HL-60/S4 (cell line): ENCODE data around the gene CTNND2.
"Not testable (repeated sequence)": the region's sequence is repeated elsewhere in the genome, so short reads cannot be mapped to it uniquely, and the experiment has no call there.

Experiments used
- in situ Hi-C: fragments of 300-500 bp; cut with MboI; formaldehyde crosslinking; loops from 2 replicates; pipeline ENCODE4 v1.14.3; 2022; ENCODE audit warnings: low sequenced_read_pairs

Gene CTNND2

DNA sequence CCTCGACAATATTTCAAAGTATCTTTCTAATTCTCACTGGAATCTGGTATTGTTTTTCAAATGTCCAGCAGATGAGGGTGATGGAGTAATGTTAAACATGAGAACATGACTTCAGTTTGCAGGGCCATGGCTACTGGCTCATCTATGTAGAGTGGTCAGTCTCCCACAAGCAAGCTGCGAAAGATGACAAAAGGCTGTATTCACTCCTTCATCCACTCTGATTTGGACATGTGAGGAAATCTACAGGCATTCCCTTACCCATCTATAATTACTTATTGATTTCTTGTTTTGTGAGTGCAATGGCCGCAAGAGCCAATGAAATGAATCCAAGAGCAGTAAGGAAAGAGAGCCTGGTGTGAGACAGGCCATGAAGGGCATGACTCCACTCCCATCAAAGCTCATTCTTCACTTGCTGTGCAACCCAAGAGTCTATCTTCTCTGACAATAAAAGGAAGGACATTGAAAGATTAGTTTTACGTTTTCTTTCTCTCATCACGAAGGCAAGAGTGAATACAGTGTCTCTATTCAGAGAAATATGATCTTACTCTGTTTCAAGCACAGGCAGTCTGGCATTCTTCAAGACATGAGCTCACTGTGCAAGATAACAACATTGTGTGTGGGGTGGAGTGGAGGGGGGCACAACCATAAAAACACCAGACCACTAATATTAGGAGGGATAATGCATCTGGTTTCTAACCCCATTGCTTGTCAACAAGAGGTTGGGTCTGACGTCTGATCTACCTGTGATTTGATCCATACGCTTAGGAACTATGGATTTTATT lies 893.6 kb downstream of the CTNND2 start:
- in situ Hi-C loops = no loop called here

- in situ Hi-C loops = no loop called here
Observed at GRCh38 chr5:11009576-11009975, 894.7 kb downstream of the CTNND2 start.

DNA sequence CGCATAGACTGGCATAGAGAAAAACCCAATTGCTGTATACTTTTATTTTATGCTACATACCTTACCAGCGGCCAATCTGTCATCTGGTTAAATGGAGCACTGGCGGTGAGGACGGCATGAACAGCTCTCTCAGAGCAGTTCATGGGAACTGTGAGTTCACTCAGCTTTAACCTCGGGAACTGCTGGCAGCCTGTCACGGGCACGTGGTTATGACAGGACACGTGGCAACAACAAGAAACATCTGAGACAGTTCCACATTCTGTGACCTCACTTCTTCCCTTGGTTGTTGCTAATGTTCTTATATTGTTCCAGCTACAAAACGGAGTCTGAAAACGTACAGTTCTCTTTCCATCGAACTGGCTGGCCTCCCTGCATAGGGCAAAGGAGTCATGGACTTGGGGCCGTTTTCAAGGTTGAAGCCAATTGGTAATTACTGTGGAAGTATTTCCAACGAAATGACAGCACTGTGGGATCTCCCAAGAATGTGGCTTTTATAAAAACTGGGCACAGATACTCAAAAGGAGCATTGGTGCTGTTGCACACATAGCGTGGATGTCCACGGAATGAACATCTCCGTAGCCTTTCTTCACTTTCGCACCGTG lies 896.9 kb downstream of the CTNND2 start:
- in situ Hi-C loops = no loop called here

DNA sequence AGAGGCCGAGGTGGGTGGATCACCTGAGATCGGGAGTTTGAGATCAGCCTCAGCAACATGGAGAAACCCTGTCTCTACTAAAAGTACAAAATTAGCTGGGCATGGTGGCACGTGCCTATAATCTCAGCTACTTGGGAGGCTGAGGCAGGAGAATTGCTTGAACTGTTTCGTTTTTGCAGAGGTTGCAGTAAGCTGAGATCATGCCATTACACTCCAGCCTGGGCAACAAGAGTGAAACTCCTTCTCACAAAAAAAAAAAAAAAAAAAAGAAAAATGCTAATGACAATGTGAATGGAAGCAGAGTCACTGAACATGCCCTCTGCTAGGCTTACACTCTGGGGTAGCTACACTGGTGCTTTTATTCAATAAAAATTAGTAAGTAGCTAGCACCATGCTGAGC lies 899.7 kb downstream of the CTNND2 start:
- in situ Hi-C loops = not testable (repeated sequence)

GRCh38 chr5:11000515-11001353 lies 903.5 kb downstream of the CTNND2 start:
- in situ Hi-C loops = no loop called here

DNA sequence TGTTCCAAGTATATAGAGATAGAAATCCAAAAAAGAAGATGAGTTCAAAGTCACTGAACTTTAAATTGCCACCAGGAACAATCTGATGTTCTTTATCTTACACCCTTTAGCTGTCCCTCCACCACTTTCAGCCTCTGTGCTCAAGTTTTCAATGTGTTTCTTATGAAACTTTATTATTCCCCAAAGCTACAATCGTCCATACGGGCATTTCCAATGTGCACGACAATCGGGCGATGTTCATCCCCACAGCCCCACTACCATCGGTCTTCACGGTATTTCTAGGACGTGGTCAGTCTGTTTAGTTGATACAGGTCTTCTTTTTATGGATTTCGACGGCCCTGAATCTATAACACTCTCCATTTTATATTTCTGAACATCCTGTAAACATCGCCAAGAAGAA lies 904.5 kb downstream of the CTNND2 start:
- in situ Hi-C loops = no loop called here

GRCh38 chr5:10995891-10996290 lies 908.4 kb downstream of the CTNND2 start:
- in situ Hi-C loops = no loop called here

DNA sequence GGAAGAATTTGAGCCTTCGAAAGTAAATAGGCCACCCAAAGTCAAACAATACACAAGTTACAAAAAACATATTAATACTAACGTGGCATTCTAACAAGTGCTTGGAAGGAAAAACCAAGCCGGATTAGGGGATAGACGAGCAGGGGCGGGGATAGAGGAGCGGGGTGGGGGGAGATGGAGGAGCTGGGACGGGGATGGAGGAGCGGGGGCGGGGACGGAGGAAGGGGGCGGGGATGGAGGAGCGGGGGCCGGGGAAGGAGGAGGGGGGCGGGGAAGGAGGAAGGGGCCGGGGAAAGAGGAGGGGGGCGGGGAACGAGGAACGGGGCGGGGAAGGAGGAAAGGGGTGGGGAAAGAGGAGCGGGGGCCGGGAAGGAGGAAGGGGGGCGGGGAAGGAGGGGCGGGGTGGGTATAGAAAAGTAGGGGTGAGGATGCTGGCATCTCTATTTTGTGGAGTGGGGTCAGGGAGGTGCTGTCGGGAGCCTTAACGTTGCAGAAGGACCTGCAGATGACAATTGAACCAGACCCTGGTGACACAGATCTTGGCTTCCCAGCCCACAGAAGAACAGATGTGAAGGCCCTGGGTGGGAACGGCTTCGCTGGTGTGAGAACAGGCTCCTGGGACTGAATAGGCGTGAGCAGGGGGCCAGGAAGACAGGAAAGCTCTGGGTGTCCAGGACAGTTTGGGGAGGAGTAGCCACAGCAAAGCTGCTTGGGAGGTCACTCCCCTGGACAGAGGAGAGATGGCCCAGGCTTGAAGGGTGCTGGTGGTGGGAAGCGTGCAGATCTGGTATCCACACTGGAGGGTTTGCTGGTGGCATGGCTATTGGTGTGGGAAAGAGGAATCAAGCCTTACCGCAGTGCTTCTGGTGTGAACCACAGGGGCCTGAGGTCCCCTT lies 909.9 kb downstream of the CTNND2 start:
- in situ Hi-C loops = no loop called here

- in situ Hi-C loops = no loop called here
Observed at GRCh38 chr5:10990634-10991033, 913.6 kb downstream of the CTNND2 start.

DNA sequence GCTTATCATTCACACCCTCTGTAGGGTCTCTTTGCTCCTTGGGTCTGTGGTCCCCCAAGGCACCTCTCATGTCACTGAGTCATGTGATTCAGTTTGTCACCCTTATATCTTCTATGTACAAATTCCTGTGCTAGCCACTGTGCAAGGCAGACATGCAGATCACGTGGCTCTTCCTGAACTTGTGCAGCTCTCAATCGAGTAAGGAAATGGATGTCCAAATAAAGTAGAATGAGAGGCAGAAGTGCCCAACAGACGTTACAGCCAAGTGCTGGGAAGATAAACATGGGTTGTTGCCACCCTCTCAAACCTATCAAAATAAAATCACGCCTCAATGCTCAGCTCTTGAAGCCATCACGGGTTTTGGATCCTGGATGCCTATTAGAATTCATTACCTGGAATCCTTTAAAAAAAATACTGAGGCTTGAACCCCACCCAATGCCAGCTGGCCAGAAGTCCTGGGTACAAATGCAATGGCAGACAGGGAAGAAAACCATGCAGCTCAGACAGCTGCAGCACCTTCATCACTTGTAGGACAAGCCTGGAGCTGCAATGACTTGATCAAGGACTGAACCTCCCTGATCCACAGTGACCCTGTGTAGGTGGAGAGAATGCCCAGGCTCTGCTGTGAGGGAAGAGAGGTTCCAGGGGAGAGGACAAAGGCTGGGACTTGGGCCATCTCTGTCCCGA lies 914.5 kb downstream of the CTNND2 start:
- in situ Hi-C loops = no loop called here

- in situ Hi-C loops = no loop called here
Observed at GRCh38 chr5:10988622-10989021, 915.6 kb downstream of the CTNND2 start.

DNA sequence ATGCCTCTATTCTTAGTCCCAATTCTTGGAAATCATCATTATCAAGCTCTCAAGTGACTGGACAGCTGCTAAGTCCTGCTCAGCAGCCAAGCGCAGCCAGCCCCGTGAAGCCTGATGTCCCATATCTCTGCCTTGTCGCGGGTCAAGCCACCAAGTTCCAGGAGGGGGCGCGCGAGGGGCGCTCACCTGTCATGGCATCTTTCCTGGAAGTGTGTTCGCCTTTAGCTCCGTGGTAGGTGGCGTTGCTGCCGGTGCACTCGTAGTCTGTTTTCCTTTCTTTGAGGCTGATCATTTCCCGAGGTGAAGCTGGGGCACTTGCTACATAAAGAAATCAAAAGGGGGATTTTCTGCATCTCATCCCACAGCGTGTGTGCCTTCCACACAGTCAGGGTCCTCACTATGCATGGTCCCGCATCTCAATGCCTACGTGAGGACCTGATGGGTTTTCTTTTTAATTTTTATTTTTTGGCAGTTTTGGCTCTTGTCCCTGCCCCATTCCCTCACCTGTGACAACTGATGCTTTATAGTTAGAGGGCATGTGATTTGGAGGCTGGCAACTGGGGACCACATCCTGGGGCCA lies 916.2 kb downstream of the CTNND2 start:
- in situ Hi-C loops = no loop called here

DNA sequence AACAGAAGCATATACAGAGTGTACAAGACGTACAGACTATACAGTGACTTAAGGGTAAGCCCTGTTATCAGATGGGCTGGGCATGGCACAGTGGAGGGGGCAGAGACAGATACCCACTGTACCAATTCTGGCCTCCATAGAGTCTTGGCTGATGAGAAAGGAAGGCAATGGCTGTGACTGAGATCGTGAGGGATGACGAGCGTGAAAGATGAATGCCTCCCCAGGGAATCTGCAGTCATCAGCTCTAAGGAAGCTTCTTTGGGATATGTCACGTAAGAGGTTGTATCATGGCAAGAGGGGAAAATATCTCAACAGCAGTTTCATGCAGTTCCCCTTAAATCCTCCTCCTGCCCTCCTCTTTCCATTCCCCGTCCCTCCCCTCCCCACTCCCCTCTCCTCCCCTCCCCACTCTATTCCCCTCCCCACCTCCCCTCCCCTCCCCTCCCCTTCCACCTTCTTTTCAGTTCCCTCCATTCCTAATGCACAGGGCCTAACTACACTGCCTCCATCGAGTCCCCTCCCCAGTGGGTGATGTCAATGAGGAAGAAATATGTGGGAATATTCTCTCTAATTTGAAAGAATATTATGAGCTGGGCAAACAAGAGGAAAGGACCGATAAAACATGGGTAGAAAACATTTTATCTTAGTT lies 916.8 kb downstream of the CTNND2 start:
- in situ Hi-C loops = no loop called here

DNA sequence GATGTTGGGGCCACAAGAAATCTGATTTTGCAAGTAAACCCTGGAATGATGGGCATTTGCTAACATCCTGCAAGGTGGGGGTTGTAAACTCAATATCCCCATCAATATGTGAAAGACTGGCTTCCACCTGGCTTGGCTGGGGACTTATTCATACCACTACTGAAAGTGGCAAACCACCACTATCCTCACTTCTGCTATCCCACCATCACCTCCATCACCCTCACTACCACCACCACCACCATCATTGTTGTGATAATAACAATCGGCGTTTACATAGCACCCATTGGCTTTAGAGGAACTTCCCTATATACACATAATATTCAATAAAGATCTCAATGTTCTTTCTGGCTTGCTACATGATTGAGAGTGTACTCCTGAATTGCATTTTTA lies 918.5 kb downstream of the CTNND2 start:
- in situ Hi-C loops = no loop called here

- in situ Hi-C loops = no loop called here
Observed at GRCh38 chr5:10985091-10985720, 919.0 kb downstream of the CTNND2 start.

- in situ Hi-C loops = no loop called here
Observed at GRCh38 chr5:10984021-10984715, 920.1 kb downstream of the CTNND2 start.

- in situ Hi-C loops = no loop called here
Observed at GRCh38 chr5:10982626-10983025, 921.6 kb downstream of the CTNND2 start.

DNA sequence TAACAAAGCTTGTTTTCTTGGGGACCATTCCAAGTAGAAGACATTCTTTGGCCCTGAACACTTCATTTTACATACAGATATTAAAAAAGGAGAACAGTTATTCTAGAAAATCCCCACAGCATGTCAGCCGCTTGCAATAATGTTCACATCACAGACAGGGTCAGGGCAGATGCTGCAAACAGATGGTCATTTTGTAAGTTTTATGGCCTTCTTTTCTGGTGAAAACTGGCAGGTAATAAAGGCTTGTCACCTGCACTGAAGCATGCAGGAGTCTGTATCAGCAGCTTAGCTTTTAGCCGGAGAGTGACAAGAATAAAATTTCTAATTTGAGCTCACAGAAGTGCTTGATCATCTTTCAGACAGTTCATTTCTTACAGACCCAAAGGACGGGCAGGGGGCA lies 922.3 kb downstream of the CTNND2 start:
- in situ Hi-C loops = no loop called here
